H1 (cell line): ENCODE data around the gene CAMTA1. TPM values are rescaled to one million over a fixed set of nuclear protein-coding genes. Genes with fewer than 3 reads are reported as not detected.

Experiments used
- CTCF ChIA-PET: fragments of 300-600 bp; sonication (Branson Sonifier 250); formaldehyde crosslinking; loops from one replicate; lab custom pipeline; 2021; ENCODE audit not compliant: partially characterized antibody; lab: Charles Lee
- POLR2A ChIA-PET: fragments of 300-600 bp; sonication (Branson Sonifier 250); formaldehyde crosslinking; loops from one replicate; lab custom pipeline; 2021; ENCODE audit warnings: inconsistent platforms; ENCODE audit not compliant: partially characterized antibody; lab: Charles Lee
- DNase-seq, 2 experiments: peaks; one replicate each; pipeline versions ENCODE4 v3.0.0 to v3.0.0-alpha.2; 2010 to 2022; ENCODE audit warnings: low spot score in 2 of 2, low read depth in 1 of 2, mixed read lengths in 1 of 2
- FAIRE-seq: peaks from 2 replicates; lab custom pipeline; 2011; peaks lifted over from hg19 to GRCh38; lab: Jason Lieb, UNC
- H2AFZ ChIP-seq: 2 replicates; pipeline ENCODE4 v1.8.1; 2012; ENCODE audit warnings: low read length, inconsistent platforms
- H2AK5ac ChIP-seq: 2 replicates; pipeline ENCODE4 v1.6.1; 2013; ENCODE audit warnings: low read depth, low read length
- H2BK120ac ChIP-seq: replicated peaks from 2 replicates; pipeline ENCODE3; 2013; ENCODE audit warnings: low read depth, low read length, inconsistent platforms
- H2BK12ac ChIP-seq: 2 replicates; pipeline ENCODE4 v1.6.1; 2013; ENCODE audit warnings: low read depth, low read length
- H2BK15ac ChIP-seq: 2 replicates; pipeline ENCODE4 v1.6.1; 2013; ENCODE audit warnings: low read length
- H2BK20ac ChIP-seq: 2 replicates; pipeline ENCODE4 v1.6.1; 2013; ENCODE audit warnings: low read length
- H2BK5ac ChIP-seq: 2 replicates; pipeline ENCODE4 v1.6.1; 2013; ENCODE audit warnings: low read depth, low read length
- H3K14ac ChIP-seq: 2 replicates; pipeline ENCODE4 v1.6.1; 2013; ENCODE audit warnings: inconsistent platforms; ENCODE audit not compliant: insufficient read length
- H3K18ac ChIP-seq: 2 replicates; pipeline ENCODE4 v1.6.1; 2013; ENCODE audit warnings: low read length; ENCODE audit errors: extremely low read depth
- H3K23ac ChIP-seq: 2 replicates; pipeline ENCODE4 v1.6.1; 2013; ENCODE audit warnings: inconsistent platforms; ENCODE audit not compliant: insufficient read length
- H3K23me2 ChIP-seq: 2 replicates; pipeline ENCODE4 v1.6.1; 2013; ENCODE audit warnings: low read depth, low read length
- H3K27ac ChIP-seq: 2 replicates; pipeline ENCODE4 v1.6.1; 2011; ENCODE audit warnings: low read depth, low read length, inconsistent platforms
- H3K27me3 ChIP-seq, 4 experiments: replicated peaks in 1 of 4; 1 replicate in 1 of 4; 2 replicates in 3 of 4; pipeline versions ENCODE4 v1.6.1 to v1.8.1; 2011 to 2013; ENCODE audit warnings: low read length in 3 of 4, mild to moderate bottlenecking in 3 of 4, inconsistent platforms in 2 of 4, mixed read lengths in 2 of 4, moderate library complexity in 1 of 4; ENCODE audit not compliant: control insufficient read depth in 3 of 4, insufficient read depth in 3 of 4; ENCODE audit errors: extremely low read depth in 1 of 4
- H3K36me3 ChIP-seq, 4 experiments: 2 replicates each; pipeline versions ENCODE4 v1.6.1 to v1.8.1; 2011 to 2013; ENCODE audit warnings: mild to moderate bottlenecking in 4 of 4, low read length in 3 of 4, moderate library complexity in 2 of 4, control low read depth in 1 of 4, inconsistent platforms in 1 of 4; ENCODE audit not compliant: insufficient read depth in 4 of 4, control insufficient read depth in 2 of 4
- H3K4ac ChIP-seq: replicated peaks from 2 replicates; pipeline ENCODE3; 2013; ENCODE audit warnings: low read length, low read depth, mixed read lengths, inconsistent platforms; ENCODE audit not compliant: insufficient read length
- H3K4me1 ChIP-seq, 4 experiments: replicated peaks in 1 of 4; 1 replicate in 1 of 4; 2 replicates in 3 of 4; pipeline versions ENCODE4 v1.6.1 to v1.8.1; 2011 to 2013; ENCODE audit warnings: low read length in 3 of 4, inconsistent platforms in 2 of 4, mixed read lengths in 1 of 4; ENCODE audit not compliant: insufficient read depth in 4 of 4, control insufficient read depth in 3 of 4
- H3K4me2 ChIP-seq, 2 experiments: 2 replicates each; pipeline versions ENCODE4 v1.6.1 to v1.8.1; 2011 to 2013; ENCODE audit warnings: low read depth in 2 of 2, low read length in 2 of 2, control low read depth in 1 of 2, inconsistent platforms in 1 of 2, mild to moderate bottlenecking in 1 of 2; ENCODE audit not compliant: insufficient read depth in 1 of 2
- H3K4me3 ChIP-seq, 4 experiments: fragments of 200-600, 300-600 bp in 1 of 4; sonication (generic), shearing (Covaris generic), sonication (Bioruptor Twin) in 1 of 4; 2 replicates each; pipeline versions ENCODE4 v1.5.1 to v1.8.1; 2011 to 2016; ENCODE audit warnings: low read length in 4 of 4, low read depth in 3 of 4, control low read depth in 2 of 4, inconsistent platforms in 2 of 4, mild to moderate bottlenecking in 2 of 4, mixed read lengths in 1 of 4, moderate library complexity in 1 of 4; ENCODE audit not compliant: insufficient read depth in 2 of 4; ENCODE audit errors: extremely low read depth in 1 of 4
- H3K56ac ChIP-seq: replicated peaks from 2 replicates; pipeline ENCODE3; 2013; ENCODE audit warnings: low read depth, mild to moderate bottlenecking, mixed read lengths, low read length, inconsistent platforms; ENCODE audit not compliant: insufficient read length
- H3K79me1 ChIP-seq: 2 replicates; pipeline ENCODE4 v1.6.1; 2013; ENCODE audit warnings: low read depth, low read length, control low read depth
- H3K79me2 ChIP-seq, 2 experiments: 2 replicates each; pipeline versions ENCODE4 v1.6.1 to v1.8.1; 2012 to 2013; ENCODE audit warnings: low read length in 2 of 2, mild to moderate bottlenecking in 2 of 2, inconsistent platforms in 1 of 2; ENCODE audit not compliant: insufficient read depth in 2 of 2, control insufficient read depth in 1 of 2
- H3K9ac ChIP-seq, 4 experiments: replicated peaks in 1 of 4; 1 replicate in 1 of 4; 2 replicates in 3 of 4; pipeline versions ENCODE4 v1.6.1 to v1.8.1; 2011 to 2013; ENCODE audit warnings: low read depth in 3 of 4, low read length in 3 of 4, control low read depth in 2 of 4, mild to moderate bottlenecking in 2 of 4, moderate library complexity in 2 of 4, inconsistent platforms in 1 of 4; ENCODE audit errors: extremely low read depth in 1 of 4
- H3K9me3 ChIP-seq, 2 experiments: 2 replicates each; pipeline versions ENCODE4 v1.6.1 to v1.8.1; 2012 to 2013; ENCODE audit warnings: mild to moderate bottlenecking in 2 of 2, moderate library complexity in 2 of 2, control low read depth in 1 of 2, inconsistent platforms in 1 of 2, low read depth in 1 of 2, low read length in 1 of 2, mixed read lengths in 1 of 2; ENCODE audit not compliant: insufficient read depth in 2 of 2
- H4K20me1 ChIP-seq, 2 experiments: replicated peaks in 1 of 2; 2 replicates each; pipeline versions ENCODE3 to v1.8.1; 2011 to 2013; ENCODE audit warnings: inconsistent platforms in 2 of 2, low read length in 2 of 2, mild to moderate bottlenecking in 1 of 2; ENCODE audit not compliant: insufficient read depth in 2 of 2, control insufficient read depth in 1 of 2
- H4K5ac ChIP-seq: 2 replicates; pipeline ENCODE4 v1.6.1; 2013; ENCODE audit warnings: low read length, low read depth, mixed read lengths, inconsistent platforms; ENCODE audit not compliant: insufficient read length
- H4K8ac ChIP-seq: 2 replicates; pipeline ENCODE4 v1.8.0; 2013; ENCODE audit warnings: mild to moderate bottlenecking, moderate library complexity, low read length, inconsistent platforms; ENCODE audit not compliant: insufficient read depth; ENCODE audit errors: extremely low read depth
- H4K91ac ChIP-seq: replicated peaks from 2 replicates; pipeline ENCODE3; 2013; ENCODE audit warnings: low read length, mixed read lengths, inconsistent platforms; ENCODE audit not compliant: insufficient read length
- BCL11A ChIP-seq, 2 experiments: IDR thresholded peaks; one replicate each; pipeline ENCODE4 v1.6.1; 2011; ENCODE audit warnings: low read depth in 2 of 2, low read length in 2 of 2, mild to moderate bottlenecking in 2 of 2
- CBX5 ChIP-seq: fragments of 300-800, 300-1000 bp; sonication (generic); IDR thresholded peaks from 2 replicates; pipeline ENCODE4 v1.7.1; 2016; ENCODE audit warnings: antibody characterized with exemption, low read length, low read depth
- CREB1 ChIP-seq: IDR thresholded peaks from 2 replicates; pipeline ENCODE4 v1.6.1; 2012; ENCODE audit warnings: inconsistent platforms
- HDAC2 ChIP-seq, 2 experiments: fragments of 300-600 bp in 1 of 2; sonication (generic) in 1 of 2; IDR thresholded peaks; 2 replicates each; pipeline ENCODE4 v1.6.1; 2011 to 2012; ENCODE audit warnings: low read depth in 2 of 2, low read length in 2 of 2, mild to moderate bottlenecking in 2 of 2, moderate library complexity in 2 of 2, borderline replicate concordance in 1 of 2, inconsistent platforms in 1 of 2
- HDAC6 ChIP-seq: IDR thresholded peaks from one replicate; pipeline ENCODE4 v1.7.1; 2012; ENCODE audit warnings: low read depth, mild to moderate bottlenecking, inconsistent platforms, low read length, moderate library complexity
- SIRT6 ChIP-seq: IDR thresholded peaks from one replicate; pipeline ENCODE4 v1.7.1; 2012; ENCODE audit warnings: low read length, inconsistent platforms
- TCF12 ChIP-seq: IDR thresholded peaks from 2 replicates; pipeline ENCODE4 v1.6.1; 2011; ENCODE audit warnings: low read depth, mild to moderate bottlenecking, low read length
- TEAD4 ChIP-seq: IDR thresholded peaks from 2 replicates; pipeline ENCODE4 v1.6.1; 2012; ENCODE audit warnings: low read depth, low read length, inconsistent platforms, mixed read lengths
- YY1 ChIP-seq: IDR thresholded peaks from 2 replicates; pipeline ENCODE4 v1.6.1; 2011; ENCODE audit warnings: low read depth, mild to moderate bottlenecking, low read length
- ZNF274 ChIP-seq: IDR thresholded peaks from 2 replicates; pipeline ENCODE4 v1.7.0; 2012; ENCODE audit warnings: low read length, borderline replicate concordance; ENCODE audit errors: extremely low read depth
- WGBS, 2 experiments: shearing (Covaris generic) in 1 of 2; methylation state at CpG; one replicate each; pipeline versions ENCODE4 v1.1.6 to v1.1.7; 2013 to 2015; ENCODE audit warnings: low lambda C conversion rate in 2 of 2, mixed read lengths in 2 of 2, inconsistent platforms in 1 of 2, low coverage in 1 of 2, missing lambda C conversion rate in 1 of 2; ENCODE audit not compliant: insufficient replicate concordance in 2 of 2, insufficient coverage in 1 of 2, insufficient read length in 1 of 2; ENCODE audit errors: extremely low coverage in 1 of 2, missing lambda C conversion rate in 1 of 2; 5-methylcytosine and 5-hydroxymethylcytosine counted together
- polyA plus RNA-seq, 7 experiments: library from polyadenylated mRNA; depleted of rRNA in 3 of 7; stranded (reverse) in 5 of 7; unstranded in 2 of 7; fragments of >200 nt in 5 of 7; fragments of 200-250 nt in 2 of 7; gene quantifications; 1 replicate in 5 of 7; 2 replicates in 1 of 7; 4 replicates in 1 of 7; pipeline versions ENCODE4 v1.2.1 to v1.2.3, GENCODE V29; 2011 to 2013; ENCODE audit warnings: missing spikeins in 2 of 7, mixed read lengths in 2 of 7
- total RNA-seq: library from RNA; stranded (reverse); fragmentation: NEBNext Ultra II Directional; extraction: Animal tissue kit (Norgen Biotek cat#: 25700); gene quantifications from 2 replicates; pipeline ENCODE4 v1.2.1, GENCODE V29; 2021
- TF ChIP-seq, protein P1 (sequence below): IDR thresholded peaks from 2 replicates; pipeline ENCODE4 v1.6.1; 2012; ENCODE audit warnings: low read length, inconsistent platforms
- TF ChIP-seq, protein P2 (sequence below): IDR thresholded peaks from 2 replicates; pipeline ENCODE4 v1.6.1; 2011; ENCODE audit warnings: low read length, improper control_type of control experiment

Gene CAMTA1
- total and polyA plus RNA-seq, 2 of the 8 experiments (the other 6 are each of a cell fraction or from before 2014, with no cell fraction given) = 65.0 to 119 TPM

DNA sequence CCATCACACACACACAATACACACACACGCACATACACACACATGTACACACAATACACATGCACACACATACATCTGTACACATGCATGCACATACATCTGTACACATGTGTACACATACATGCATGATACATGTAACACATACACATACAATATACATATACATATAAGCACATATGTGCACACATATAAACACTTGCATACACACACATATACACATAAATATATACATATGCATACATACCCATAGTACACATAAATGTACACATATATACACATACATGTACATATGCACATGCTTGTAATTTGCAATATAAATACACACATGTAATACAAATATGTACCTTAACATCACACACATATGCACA is 703.2 kb downstream of the CAMTA1 start:
- CTCF ChIA-PET = interaction anchor here (1.0 to 9.2 kb wide), 3 partner anchors 13 to 142 kb away, joined by 3 to 78 read pairs (median 4); no protein-coding TSS in a partner anchor
- Histone ChIP-seq H3K9ac (no peak overlapping the region), H3K79me1 (no peaks in the 10 kb centered on the region), H3K79me2 (no peaks in the 10 kb centered on the region), H3K23me2 (peaks cover 6% of the 10 kb centered on the region; the same call in 1 of the 2 replicates), H3K4me2 (no peak overlapping the region), H3K36me3 (no peaks in the 10 kb centered on the region), H2BK20ac (no peak overlapping the region), H3K4me1 (peaks cover 0 to 4% (median 3%) of the 10 kb centered on the region in 4 experiments; a peak in 2 of 7 replicates), H3K27ac (no peak overlapping the region), H2BK12ac (no peak overlapping the region), H3K4me3 (no peak overlapping the region), H4K91ac (no peak overlapping the region), H2BK120ac (no peak overlapping the region), H4K8ac (no peak overlapping the region), H3K4ac (no peak overlapping the region), H2BK5ac (no peak overlapping the region), H3K56ac (no peak overlapping the region), H2AK5ac (no peak overlapping the region), H4K20me1 (peaks cover 0 to 3% of the 10 kb centered on the region in 2 experiments), H3K27me3 (no peaks in the 10 kb centered on the region), H2AFZ (no peak overlapping the region), H3K14ac (no peak overlapping the region), H4K5ac (no peak overlapping the region), H3K9me3 (no peaks in the 10 kb centered on the region), H3K18ac (no peak overlapping the region), H2BK15ac (no peak overlapping the region), H3K23ac (no peak overlapping the region)
- FAIRE-seq = no peak
- WGBS, 2 experiments = 73% methylated on average over 1 of the region's 1 CpG; no CpG with 5 or more reads in 1 of the 2 experiments
- POLR2A ChIA-PET = no interaction called here
- no peak for DNase-seq
- TF ChIP-seq CREB1 = no peak
- TF ChIP-seq, protein P1, sequence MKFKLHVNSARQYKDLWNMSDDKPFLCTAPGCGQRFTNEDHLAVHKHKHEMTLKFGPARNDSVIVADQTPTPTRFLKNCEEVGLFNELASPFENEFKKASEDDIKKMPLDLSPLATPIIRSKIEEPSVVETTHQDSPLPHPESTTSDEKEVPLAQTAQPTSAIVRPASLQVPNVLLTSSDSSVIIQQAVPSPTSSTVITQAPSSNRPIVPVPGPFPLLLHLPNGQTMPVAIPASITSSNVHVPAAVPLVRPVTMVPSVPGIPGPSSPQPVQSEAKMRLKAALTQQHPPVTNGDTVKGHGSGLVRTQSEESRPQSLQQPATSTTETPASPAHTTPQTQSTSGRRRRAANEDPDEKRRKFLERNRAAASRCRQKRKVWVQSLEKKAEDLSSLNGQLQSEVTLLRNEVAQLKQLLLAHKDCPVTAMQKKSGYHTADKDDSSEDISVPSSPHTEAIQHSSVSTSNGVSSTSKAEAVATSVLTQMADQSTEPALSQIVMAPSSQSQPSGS = no peak
- no peak for TF ChIP-seq ZNF274
- TF ChIP-seq TEAD4 = no peak
- TF ChIP-seq, protein P2, sequence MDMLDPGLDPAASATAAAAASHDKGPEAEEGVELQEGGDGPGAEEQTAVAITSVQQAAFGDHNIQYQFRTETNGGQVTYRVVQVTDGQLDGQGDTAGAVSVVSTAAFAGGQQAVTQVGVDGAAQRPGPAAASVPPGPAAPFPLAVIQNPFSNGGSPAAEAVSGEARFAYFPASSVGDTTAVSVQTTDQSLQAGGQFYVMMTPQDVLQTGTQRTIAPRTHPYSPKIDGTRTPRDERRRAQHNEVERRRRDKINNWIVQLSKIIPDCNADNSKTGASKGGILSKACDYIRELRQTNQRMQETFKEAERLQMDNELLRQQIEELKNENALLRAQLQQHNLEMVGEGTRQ = no peak
- TF ChIP-seq BCL11A (IDR thresholded peaks at IDR 0.05; ENCODE audit: low read depth in 2 of 2, low read length in 2 of 2) = no peak
- no peak for TF ChIP-seq TCF12
- no peak for TF ChIP-seq YY1
- TF ChIP-seq HDAC6 = no peak
- TF ChIP-seq CBX5 = no peak
- TF ChIP-seq SIRT6 = no peak
- TF ChIP-seq HDAC2 (IDR thresholded peaks at IDR 0.05; ENCODE audit: borderline replicate concordance in 1 of 2, low read depth in 2 of 2, low read length in 2 of 2) = no peak
